ENCODE data around the gene WDR5.

DNA sequence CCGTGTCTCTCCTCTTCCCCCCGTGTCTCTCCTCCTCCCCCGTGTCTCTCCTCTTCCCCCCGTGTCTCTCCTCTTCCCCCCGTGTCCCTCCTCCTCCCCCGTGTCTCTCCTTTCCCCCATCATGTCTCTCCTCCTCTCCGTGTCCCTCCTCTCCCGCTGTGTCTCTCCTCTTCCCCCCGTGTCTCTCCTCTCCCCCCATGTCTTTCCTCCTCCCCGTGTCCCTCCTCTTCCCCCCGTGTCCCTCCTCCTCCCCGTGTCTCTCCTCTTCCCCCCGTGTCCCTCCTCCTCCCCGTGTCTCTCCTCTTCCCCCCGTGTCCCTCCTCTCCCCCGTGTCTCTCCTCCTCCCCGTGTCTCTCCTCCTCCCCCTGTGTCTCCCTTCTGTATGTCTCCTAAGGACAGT lies 41.3 kb downstream of the WDR5 start:
- TF ChIP-seq, protein P1, sequence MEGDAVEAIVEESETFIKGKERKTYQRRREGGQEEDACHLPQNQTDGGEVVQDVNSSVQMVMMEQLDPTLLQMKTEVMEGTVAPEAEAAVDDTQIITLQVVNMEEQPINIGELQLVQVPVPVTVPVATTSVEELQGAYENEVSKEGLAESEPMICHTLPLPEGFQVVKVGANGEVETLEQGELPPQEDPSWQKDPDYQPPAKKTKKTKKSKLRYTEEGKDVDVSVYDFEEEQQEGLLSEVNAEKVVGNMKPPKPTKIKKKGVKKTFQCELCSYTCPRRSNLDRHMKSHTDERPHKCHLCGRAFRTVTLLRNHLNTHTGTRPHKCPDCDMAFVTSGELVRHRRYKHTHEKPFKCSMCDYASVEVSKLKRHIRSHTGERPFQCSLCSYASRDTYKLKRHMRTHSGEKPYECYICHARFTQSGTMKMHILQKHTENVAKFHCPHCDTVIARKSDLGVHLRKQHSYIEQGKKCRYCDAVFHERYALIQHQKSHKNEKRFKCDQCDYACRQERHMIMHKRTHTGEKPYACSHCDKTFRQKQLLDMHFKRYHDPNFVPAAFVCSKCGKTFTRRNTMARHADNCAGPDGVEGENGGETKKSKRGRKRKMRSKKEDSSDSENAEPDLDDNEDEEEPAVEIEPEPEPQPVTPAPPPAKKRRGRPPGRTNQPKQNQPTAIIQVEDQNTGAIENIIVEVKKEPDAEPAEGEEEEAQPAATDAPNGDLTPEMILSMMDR (IDR thresholded peaks at IDR 0.05): no peak
- no peak for TF ChIP-seq POLR2A (IDR thresholded peaks at IDR 0.05)
